ENCODE measurements around the gene SCYGR5. TPM values are rescaled to one million over a fixed set of nuclear protein-coding genes. Genes with fewer than 3 reads are reported as not detected.

Gene SCYGR5
- total RNA-seq, 1 donor from 2014 or later = not detected

Other genes starting within 250 kb of the SCYGR5 start
- 55.7 TPM for gene AGFG1, start 194.6 kb upstream of the SCYGR5 start, total RNA-seq
- gene SCYGR2, start 67.9 kb upstream of the SCYGR5 start, total RNA-seq = not detected
- gene SCYGR3, start 52.0 kb upstream of the SCYGR5 start, total RNA-seq = not detected
- gene SCYGR4, start 49.3 kb upstream of the SCYGR5 start, total RNA-seq = not detected
- 2.1 TPM for gene SLC19A3, start 51.2 kb downstream of the SCYGR5 start, total RNA-seq
- gene SCYGR6, start 58.0 kb downstream of the SCYGR5 start, total RNA-seq = not detected
- not detected for gene SCYGR7, start 61.5 kb downstream of the SCYGR5 start, total RNA-seq
- not detected for gene SCYGR8, start 79.1 kb downstream of the SCYGR5 start, total RNA-seq
- gene CCL20, start 147.0 kb downstream of the SCYGR5 start, total RNA-seq = not detected
- 0.13 TPM for gene DAW1, start 204.8 kb downstream of the SCYGR5 start, total RNA-seq

Data from Right ventricle myocardium superior (tissue), 1 donor.